ENCODE data around the gene SEMA6B. TPM values are rescaled to one million over a fixed set of nuclear protein-coding genes. Genes with fewer than 3 reads are reported as not detected.
A peak's percentile ranks its signal among the peaks of the same experiment; 100 is the strongest.

Gene SEMA6B
- total RNA-seq, 6 donors from 2014 or later = 3.4 to 33.1 (median 7.6) TPM

DNA sequence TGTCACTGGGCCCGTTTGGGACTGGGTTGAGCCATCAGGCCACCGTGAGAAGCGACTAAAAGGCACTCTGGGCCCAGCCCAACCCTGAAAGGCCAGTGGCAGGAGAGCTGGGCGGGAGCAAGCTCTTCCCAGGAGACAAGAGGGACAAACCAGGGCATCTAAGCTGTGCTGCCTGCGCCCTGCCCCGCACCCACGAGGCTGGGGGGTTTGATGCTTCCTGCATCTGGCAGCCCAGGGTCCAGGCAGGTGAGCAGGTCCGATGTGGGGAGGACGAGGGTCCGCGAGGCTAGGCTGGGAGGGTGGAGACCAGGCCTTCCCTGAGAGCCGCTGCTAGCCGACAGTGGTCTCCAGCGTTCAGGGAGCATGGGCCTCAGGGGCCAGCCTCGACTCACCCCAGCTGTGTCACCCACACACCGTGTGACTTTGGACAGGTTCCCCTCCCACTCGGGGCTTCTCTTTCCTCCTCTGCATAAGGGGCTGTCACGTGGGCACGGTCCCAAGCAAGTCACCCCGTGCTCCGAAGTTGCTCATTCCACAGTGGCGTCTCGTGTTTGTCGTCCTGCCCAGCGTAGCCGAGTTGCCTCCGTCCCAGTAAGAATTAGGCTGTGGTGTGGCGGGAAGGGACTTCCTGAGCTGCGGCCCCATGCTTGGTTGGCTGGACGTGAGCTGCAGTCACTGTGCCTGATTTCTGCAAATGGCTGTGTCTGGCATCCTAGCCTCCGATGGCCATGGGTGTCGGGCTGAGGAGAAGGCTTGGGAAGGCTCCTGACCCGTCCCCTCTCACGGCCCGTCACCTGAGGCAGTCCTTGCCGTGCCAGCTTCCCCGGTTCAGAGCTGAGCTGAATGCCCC is 57.0 kb downstream of the SEMA6B start:
- Histone ChIP-seq H3K27ac (no peak overlapping the region), H3K36me3 (peaks cover 13 to 86% (median 62%) of the 10 kb centered on the region in 4 donors)

DNA sequence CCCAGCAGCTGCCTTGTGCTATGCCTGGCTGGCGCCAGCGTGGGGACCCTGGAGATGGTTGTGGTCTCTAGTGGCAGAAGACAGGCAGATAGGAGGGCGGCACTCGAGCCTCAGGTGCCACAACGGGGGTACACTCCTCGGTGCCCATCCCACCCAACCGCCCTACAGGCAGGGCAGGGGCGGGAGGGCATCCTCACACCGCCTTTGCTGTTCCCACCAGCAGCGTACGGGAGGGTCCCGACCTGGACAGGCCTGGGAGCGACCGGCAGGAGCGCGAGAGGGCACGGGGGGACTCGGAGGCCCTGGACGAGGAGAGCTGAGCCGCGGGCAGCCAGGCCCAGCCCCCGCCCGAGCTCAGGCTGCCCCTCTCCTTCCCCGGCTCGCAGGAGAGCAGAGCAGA is 57.8 kb downstream of the SEMA6B start:
- peaks cover 13 to 94% (median 68%) of the 10 kb centered on the region in 4 donors for H3K36me3 ChIP-seq
- 90 to 94% methylated on average over 8 to 23 of the region's 25 CpGs for WGBS, 2 donors
- peak in 1 of 2 donors; percentile 66 for DNase-seq

More for the DNA sequence above, 57.0 kb downstream of the SEMA6B start:
- WGBS, 2 donors = 92% methylated on average over 26 to 37 of the region's 37 CpGs
- no peak overlapping the region for H3K4me3 ChIP-seq
- TF ChIP-seq POLR2AphosphoS5 (IDR thresholded peaks at IDR 0.05) = no peak
- TF ChIP-seq, protein P1, sequence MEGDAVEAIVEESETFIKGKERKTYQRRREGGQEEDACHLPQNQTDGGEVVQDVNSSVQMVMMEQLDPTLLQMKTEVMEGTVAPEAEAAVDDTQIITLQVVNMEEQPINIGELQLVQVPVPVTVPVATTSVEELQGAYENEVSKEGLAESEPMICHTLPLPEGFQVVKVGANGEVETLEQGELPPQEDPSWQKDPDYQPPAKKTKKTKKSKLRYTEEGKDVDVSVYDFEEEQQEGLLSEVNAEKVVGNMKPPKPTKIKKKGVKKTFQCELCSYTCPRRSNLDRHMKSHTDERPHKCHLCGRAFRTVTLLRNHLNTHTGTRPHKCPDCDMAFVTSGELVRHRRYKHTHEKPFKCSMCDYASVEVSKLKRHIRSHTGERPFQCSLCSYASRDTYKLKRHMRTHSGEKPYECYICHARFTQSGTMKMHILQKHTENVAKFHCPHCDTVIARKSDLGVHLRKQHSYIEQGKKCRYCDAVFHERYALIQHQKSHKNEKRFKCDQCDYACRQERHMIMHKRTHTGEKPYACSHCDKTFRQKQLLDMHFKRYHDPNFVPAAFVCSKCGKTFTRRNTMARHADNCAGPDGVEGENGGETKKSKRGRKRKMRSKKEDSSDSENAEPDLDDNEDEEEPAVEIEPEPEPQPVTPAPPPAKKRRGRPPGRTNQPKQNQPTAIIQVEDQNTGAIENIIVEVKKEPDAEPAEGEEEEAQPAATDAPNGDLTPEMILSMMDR (IDR thresholded peaks at IDR 0.05) = no peak
- no peak for TF ChIP-seq EP300 (IDR thresholded peaks at IDR 0.05)
- no peak for TF ChIP-seq POLR2A (IDR thresholded peaks at IDR 0.05)
- ATAC-seq (ENCODE audit: low FRiP score in 2 of 2) = no peak
- no peaks in the 10 kb centered on the region for H3K27me3 ChIP-seq
- peak in 1 of 2 donors; percentile 77 for DNase-seq
- H3K9me3 ChIP-seq = no peaks in the 10 kb centered on the region
- no peaks in the 10 kb centered on the region for H3K4me1 ChIP-seq

DNA sequence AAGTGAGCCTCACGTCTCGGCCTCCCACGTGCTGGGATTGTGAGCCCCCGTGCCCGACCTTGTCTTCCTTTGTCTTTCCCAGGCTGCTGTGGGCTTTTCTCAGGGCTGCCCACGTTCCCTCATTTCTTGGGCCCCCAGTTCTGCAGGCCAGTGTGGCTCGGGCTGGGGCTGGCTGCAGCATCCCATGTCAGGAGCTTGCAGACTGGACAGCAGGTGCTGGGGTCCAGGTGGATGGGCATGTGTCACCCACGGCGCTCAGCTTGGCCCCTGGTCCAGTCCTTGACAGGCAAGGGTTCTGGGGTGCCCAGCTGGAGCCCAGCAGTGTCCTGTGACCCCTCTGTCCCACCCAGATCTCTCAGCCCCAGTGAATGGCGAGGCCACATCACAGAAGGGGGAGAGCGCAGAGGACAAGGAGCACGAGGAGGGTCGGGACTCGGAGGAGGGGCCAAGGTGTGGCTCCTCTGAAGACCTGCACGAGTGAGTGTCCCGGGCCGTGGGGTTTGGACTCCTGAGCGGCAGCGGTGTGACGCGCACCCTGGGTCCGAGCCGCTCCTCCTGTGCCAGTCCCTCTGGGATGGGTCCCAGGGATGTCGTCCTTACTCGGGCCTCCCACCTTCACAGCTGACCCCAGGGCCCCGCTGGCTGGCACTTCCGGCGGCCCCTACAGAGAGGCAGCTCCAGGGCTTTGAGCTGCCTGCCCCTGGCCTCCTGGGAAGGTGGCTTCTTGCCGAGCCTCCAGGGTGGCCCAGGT is 58.5 kb downstream of the SEMA6B start:
- Histone ChIP-seq H3K4me3 (no peak overlapping the region), H3K27me3 (no peaks in the 10 kb centered on the region), H3K36me3 (peaks cover 13 to 99% (median 74%) of the 10 kb centered on the region in 4 donors), H3K4me1 (no peaks in the 10 kb centered on the region), H3K9me3 (no peaks in the 10 kb centered on the region), H3K27ac (no peak overlapping the region)
- WGBS, 2 donors = 94 to 96% methylated on average over 26 to 27 of the region's 29 CpGs
- no peak for ATAC-seq (ENCODE audit: low FRiP score in 2 of 2)
- peak in 1 of 2 donors; percentile 70 for DNase-seq
- no peak for TF ChIP-seq POLR2AphosphoS5 (IDR thresholded peaks at IDR 0.05)
- TF ChIP-seq, protein P1 (IDR thresholded peaks at IDR 0.05) = no peak
- TF ChIP-seq POLR2A (IDR thresholded peaks at IDR 0.05) = no peak
- no peak for TF ChIP-seq EP300 (IDR thresholded peaks at IDR 0.05)

More for the DNA sequence above, 57.8 kb downstream of the SEMA6B start:
- no peaks in the 10 kb centered on the region for H3K9me3 ChIP-seq
- H3K27me3 ChIP-seq = no peaks in the 10 kb centered on the region
- no peak for TF ChIP-seq EP300 (IDR thresholded peaks at IDR 0.05)
- TF ChIP-seq POLR2AphosphoS5 (IDR thresholded peaks at IDR 0.05) = no peak
- TF ChIP-seq, protein P1 (IDR thresholded peaks at IDR 0.05) = no peak
- TF ChIP-seq POLR2A (IDR thresholded peaks at IDR 0.05) = no peak
- no peak overlapping the region for H3K27ac ChIP-seq
- H3K4me1 ChIP-seq = no peaks in the 10 kb centered on the region
- no peak overlapping the region for H3K4me3 ChIP-seq
- ATAC-seq (ENCODE audit: low FRiP score in 2 of 2) = no peak

DNA sequence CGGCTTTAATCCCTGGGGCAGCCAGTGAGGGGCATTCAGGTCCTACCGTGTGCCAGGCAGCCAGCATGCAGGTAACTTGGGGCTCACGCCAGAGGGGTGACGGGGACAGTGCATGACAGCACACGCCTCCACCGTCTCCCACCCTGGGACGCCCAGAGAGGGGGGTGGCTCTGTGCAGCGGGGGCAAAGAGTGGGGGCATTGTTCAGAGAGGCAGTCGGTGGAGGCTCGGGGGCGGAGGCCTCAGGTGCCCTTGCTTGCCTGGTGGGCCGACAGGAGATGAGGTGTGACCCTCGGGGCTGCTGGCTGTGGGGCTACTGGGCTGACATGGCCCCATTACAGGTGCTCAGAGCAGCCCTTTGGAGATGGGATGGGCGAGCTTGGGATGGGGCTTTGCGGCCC is 59.6 kb downstream of the SEMA6B start:
- no peaks in the 10 kb centered on the region for H3K9me3 ChIP-seq
- no peak for TF ChIP-seq POLR2A (IDR thresholded peaks at IDR 0.05)
- TF ChIP-seq POLR2AphosphoS5 (IDR thresholded peaks at IDR 0.05) = no peak
- TF ChIP-seq, protein P1 (IDR thresholded peaks at IDR 0.05) = no peak
- no peak for TF ChIP-seq EP300 (IDR thresholded peaks at IDR 0.05)
- H3K27me3 ChIP-seq = no peaks in the 10 kb centered on the region
- ATAC-seq (ENCODE audit: low FRiP score in 2 of 2) (no peak), DNase-seq (peak in 1 of 2 donors; percentile 62)
- H3K36me3 ChIP-seq = peaks cover 14 to 99% (median 77%) of the 10 kb centered on the region in 4 donors
- 90 to 93% methylated on average over 11 to 15 of the region's 15 CpGs for WGBS, 2 donors
- no peaks in the 10 kb centered on the region for H3K4me1 ChIP-seq
- no peak overlapping the region for H3K4me3 ChIP-seq
- no peak overlapping the region for H3K27ac ChIP-seq
